ENCODE measurements around the gene XPR1. TPM values are rescaled to one million over a fixed set of nuclear protein-coding genes. Genes with fewer than 3 reads are reported as not detected.
A peak's percentile ranks its signal among the peaks of the same experiment; 100 is the strongest.
"Not testable (repeated sequence)": the region's sequence is repeated elsewhere in the genome, so short reads cannot be mapped to it uniquely, and the experiment has no call there.

XPR1 gene
- total RNA-seq, 1 experiment from 2014 or later = 29.8 TPM

DNA sequence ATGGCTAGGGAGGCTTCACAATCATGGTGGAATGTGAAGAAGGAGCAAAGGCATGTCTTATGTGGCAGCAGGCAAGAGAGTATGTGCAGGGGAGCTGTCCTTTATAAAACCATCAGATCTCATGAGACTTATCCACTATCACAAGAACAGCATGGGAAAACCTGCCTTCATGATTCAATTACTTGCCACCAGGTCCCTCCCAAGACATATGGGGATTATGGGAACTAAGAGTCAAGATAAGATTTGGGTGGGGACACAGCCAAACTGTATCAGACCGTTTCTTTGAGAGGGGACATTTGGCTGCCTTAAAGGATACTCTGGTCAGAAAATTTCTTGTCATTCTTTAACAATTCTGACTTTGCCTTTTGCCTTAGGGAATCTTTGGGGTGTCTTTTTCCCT is 3.2 kb upstream of the XPR1 start:
- Histone ChIP-seq H3K4me1 (peaks cover 4% of the 10 kb centered on the region; the same call in 1 of the 2 replicates), H3K4me3 (no peak overlapping the region), H3K27me3 (no peaks in the 10 kb centered on the region), H3K9me3 (replicated peaks) (no peaks in the 10 kb centered on the region), H3K27ac (no peak overlapping the region), H3K36me3 (no peaks in the 10 kb centered on the region)
- DNase-seq = no peak

DNA sequence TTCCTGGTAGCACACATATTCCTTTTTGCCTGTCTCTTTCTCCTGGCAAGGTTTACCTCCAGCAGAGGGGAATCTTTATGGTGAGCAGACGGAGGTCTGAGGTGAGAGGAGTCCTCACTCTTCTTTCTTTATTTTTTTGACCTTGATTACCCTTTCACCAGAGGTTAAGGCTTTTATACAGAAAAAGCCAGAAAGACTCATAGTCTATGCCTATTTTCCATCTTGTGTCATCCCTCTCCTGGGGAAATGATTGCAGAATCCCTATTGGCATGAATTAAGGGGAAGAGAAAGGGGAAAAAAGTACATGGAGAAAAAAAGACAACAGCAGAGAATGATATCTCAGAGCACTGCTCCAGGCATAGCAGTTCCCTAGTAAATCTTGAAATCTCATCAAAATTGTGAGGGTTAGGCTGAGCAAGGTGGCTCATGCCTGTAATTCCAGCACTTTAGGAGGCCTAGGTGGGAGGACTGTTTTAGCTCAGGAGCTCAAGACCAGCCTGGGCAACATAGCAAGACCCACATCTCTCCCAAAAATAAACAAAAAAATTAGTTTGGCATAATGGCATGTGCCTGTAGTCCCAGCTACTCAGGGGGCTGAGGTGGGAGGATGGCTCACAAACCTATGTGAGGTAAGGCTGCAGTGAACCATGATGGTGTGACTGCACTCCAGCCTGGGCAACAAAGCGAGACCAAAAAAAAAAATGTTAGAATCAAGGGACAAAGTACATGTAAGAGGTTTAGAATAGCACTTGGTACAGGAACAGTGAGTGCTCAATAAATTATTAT is 1.2 kb upstream of the XPR1 start:
- Histone ChIP-seq H3K4me1 (peaks cover 7% of the 10 kb centered on the region; the same call in 1 of the 2 replicates), H3K4me3 (no peak overlapping the region), H3K27ac (no peak overlapping the region), H3K27me3 (no peaks in the 10 kb centered on the region), H3K36me3 (no peaks in the 10 kb centered on the region), H3K9me3 (replicated peaks) (no peaks in the 10 kb centered on the region)
- DNase-seq = no peak

DNA sequence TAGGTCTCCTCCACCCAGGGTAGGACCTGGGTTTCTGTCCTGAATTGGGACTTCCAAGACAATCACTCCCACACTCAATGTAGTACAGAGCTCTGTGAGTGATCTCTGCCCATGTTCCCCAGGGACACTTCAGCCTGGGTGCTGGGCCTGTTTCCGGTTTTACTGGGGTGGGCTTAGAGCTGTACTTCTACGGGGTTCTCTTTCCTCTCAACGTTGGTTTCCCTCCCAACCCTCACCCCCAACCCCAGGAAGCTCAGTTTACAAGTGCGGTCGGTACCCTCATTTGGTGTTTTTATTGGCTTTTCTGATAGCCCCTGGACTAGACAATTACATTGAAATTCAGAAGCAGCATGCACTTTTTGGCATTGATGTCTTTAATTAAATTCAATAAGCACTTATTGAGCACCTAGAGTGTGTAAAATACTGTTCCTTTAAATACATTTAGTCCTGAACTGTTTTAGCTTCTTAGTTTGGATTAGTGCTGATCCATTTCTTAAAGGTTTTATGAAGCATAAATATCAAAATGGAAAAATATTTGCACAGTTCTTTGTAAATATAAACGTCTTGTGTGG is 542 bp upstream of the XPR1 start:
- peaks cover 7% of the 10 kb centered on the region; the same call in 1 of the 2 replicates for H3K4me1 ChIP-seq
- peak in 1 of 2 experiments; percentile 5 for DNase-seq
- H3K4me3 ChIP-seq = peak overlapping the region; percentile 94
- H3K9me3 ChIP-seq (replicated peaks) = no peaks in the 10 kb centered on the region
- no peaks in the 10 kb centered on the region for H3K36me3 ChIP-seq
- no peaks in the 10 kb centered on the region for H3K27me3 ChIP-seq
- no peak overlapping the region for H3K27ac ChIP-seq

GRCh38 chr1:180632326-180633056 is 669 bp downstream of the XPR1 start:
- DNase-seq = peak in 1 of 2 experiments; percentile 51
- no peaks in the 10 kb centered on the region for H3K27me3 ChIP-seq

GRCh38 chr1:180633057-180634056 is 1.5 kb downstream of the XPR1 start:
- Histone ChIP-seq H3K4me1 (peaks cover 7% of the 10 kb centered on the region; the same call in 1 of the 2 replicates), H3K4me3 (peak overlapping the region; percentile 94), H3K27ac (no peak overlapping the region), H3K27me3 (no peaks in the 10 kb centered on the region), H3K36me3 (no peaks in the 10 kb centered on the region), H3K9me3 (replicated peaks) (no peaks in the 10 kb centered on the region)
- peak in 1 of 2 experiments; percentile 3 for DNase-seq

More at GRCh38 chr1:180632326-180633056, 669 bp downstream of the XPR1 start:
- no peaks in the 10 kb centered on the region for H3K36me3 ChIP-seq
- peak overlapping the region; percentile 66 for H3K27ac ChIP-seq
- H3K4me3 ChIP-seq = peak overlapping the region; percentile 94
- peaks cover 7% of the 10 kb centered on the region; the same call in 1 of the 2 replicates for H3K4me1 ChIP-seq
- H3K9me3 ChIP-seq (replicated peaks) = no peaks in the 10 kb centered on the region

DNA sequence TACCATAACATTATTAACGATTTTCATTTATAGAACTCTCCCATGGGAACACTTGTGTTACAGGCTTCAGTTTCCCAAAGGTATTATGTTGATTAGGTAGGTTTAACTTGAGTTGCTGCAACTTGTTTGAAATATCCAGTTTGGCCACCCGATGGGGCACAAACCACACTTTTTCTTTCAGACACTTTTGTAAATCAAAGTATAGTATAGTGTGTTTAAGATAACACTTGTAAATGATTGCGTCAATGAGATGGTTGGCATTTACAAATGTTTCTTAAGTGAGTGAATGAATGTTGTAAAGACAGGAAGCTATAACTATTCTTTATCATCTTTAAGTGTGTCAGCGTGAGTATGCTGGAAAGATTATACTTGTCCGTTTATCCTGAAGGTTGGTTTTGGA is 4.3 kb downstream of the XPR1 start:
- Histone ChIP-seq H3K27ac (no peak overlapping the region), H3K4me3 (no peak overlapping the region), H3K9me3 (replicated peaks) (no peaks in the 10 kb centered on the region), H3K27me3 (no peaks in the 10 kb centered on the region), H3K36me3 (no peaks in the 10 kb centered on the region), H3K4me1 (peaks cover 7% of the 10 kb centered on the region; the same call in 1 of the 2 replicates)
- no peak for DNase-seq

GRCh38 chr1:180639871-180640270 is 8.0 kb downstream of the XPR1 start:
- Histone ChIP-seq H3K9me3 (replicated peaks) (no peaks in the 10 kb centered on the region), H3K4me1 (no peaks in the 10 kb centered on the region), H3K27me3 (no peaks in the 10 kb centered on the region), H3K36me3 (no peaks in the 10 kb centered on the region), H3K4me3 (no peak overlapping the region), H3K27ac (no peak overlapping the region)
- no peak for DNase-seq

- H3K4me3 ChIP-seq = no peak overlapping the region
- no peak overlapping the region for H3K27ac ChIP-seq
- no peaks in the 10 kb centered on the region for H3K4me1 ChIP-seq
- H3K27me3 ChIP-seq = no peaks in the 10 kb centered on the region
- no peaks in the 10 kb centered on the region for H3K36me3 ChIP-seq
- H3K9me3 ChIP-seq (replicated peaks) = no peaks in the 10 kb centered on the region
- DNase-seq = no peak
Measured at GRCh38 chr1:180640531-180640949, 8.7 kb downstream of the XPR1 start.

DNA sequence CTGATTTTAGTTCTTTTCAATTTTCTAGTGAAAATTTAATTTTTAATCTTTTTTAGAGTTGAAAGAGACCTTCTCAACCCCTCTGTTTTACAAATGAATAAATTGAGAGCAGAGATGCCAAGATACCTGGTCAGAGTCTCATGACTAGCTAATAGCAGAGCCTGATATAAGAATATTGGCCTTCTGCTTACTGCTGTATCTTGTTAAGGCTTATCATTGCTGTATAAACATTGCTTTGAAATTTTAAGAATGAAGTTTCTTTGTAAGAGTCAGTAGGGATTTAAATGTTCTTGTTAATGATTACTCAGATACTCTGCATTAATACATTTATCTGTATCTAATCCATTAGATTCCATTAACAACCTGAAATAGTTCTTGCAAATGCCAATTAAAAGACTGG is 9.8 kb downstream of the XPR1 start:
- no peaks in the 10 kb centered on the region for H3K27me3 ChIP-seq
- H3K4me3 ChIP-seq = no peak overlapping the region
- H3K36me3 ChIP-seq = no peaks in the 10 kb centered on the region
- H3K9me3 ChIP-seq (replicated peaks) = no peaks in the 10 kb centered on the region
- no peaks in the 10 kb centered on the region for H3K4me1 ChIP-seq
- H3K27ac ChIP-seq = no peak overlapping the region
- no peak for DNase-seq

GRCh38 chr1:180642781-180643180 is 11.0 kb downstream of the XPR1 start:
- no peak overlapping the region for H3K27ac ChIP-seq
- H3K27me3 ChIP-seq = no peaks in the 10 kb centered on the region
- DNase-seq = no peak
- H3K36me3 ChIP-seq = no peaks in the 10 kb centered on the region
- H3K9me3 ChIP-seq (replicated peaks) = no peaks in the 10 kb centered on the region
- H3K4me3 ChIP-seq = no peak overlapping the region
- no peaks in the 10 kb centered on the region for H3K4me1 ChIP-seq

- no peak overlapping the region for H3K4me3 ChIP-seq
- H3K27ac ChIP-seq = no peak overlapping the region
- H3K27me3 ChIP-seq = no peaks in the 10 kb centered on the region
- H3K36me3 ChIP-seq = no peaks in the 10 kb centered on the region
- DNase-seq = no peak
- H3K4me1 ChIP-seq = no peaks in the 10 kb centered on the region
- H3K9me3 ChIP-seq (replicated peaks) = no peaks in the 10 kb centered on the region
Measured at GRCh38 chr1:180643693-180644092, 11.9 kb downstream of the XPR1 start.

DNA sequence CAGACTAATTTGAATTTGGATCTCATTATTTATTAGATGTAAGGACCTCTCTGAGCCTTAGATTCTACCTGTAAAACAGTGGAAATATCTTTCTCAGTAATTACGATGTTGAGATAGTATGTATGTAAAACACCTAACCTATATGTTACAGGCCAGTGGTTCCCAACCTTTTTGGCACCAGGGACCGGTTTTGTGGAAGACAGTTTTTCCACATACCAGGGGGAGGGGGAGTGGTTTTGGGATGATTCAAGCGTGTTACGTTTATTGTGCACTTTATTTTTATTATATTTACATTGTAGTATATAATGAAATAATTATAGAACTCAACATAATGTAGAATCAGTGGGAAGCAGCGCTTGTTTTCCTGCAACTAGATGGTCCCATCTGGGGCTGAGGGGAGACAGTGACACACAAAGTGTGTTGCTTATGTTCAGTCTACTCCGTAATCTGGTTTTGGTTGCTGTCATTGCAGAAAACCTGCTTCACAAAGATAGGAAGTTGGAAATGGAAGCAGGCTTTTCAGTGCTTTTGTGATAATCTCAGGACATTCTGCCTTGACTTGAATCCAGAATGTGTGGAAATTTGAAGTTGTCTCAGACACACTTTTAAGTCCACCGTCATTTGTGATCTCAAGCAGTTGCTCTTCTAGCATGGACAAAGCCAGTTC is 12.8 kb downstream of the XPR1 start:
- Histone ChIP-seq H3K9me3 (replicated peaks) (no peaks in the 10 kb centered on the region), H3K27me3 (no peaks in the 10 kb centered on the region), H3K4me3 (no peak overlapping the region), H3K4me1 (no peaks in the 10 kb centered on the region), H3K36me3 (no peaks in the 10 kb centered on the region), H3K27ac (no peak overlapping the region)
- DNase-seq = no peak

DNA sequence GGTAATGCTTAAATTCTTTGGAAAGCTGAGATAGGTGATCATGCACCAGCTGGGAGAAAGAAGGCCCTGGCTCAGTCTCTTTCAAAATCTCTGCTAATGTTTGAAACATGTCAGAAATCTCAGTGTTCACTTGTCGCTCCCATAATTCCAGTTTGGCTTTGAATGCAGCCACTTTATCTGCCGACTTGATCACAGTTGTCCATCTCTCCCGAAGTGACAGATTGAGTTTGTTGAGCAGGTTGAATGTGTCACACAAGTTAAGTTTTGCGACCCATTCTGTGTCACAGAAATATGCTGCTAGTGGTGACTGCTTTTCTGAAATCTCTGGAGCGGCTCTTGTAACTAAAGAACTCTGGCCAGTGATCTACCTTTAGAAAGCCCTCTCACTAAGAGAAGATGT is 13.4 kb downstream of the XPR1 start:
- H3K27ac ChIP-seq, DNase-seq: not testable (repeated sequence)

GRCh38 chr1:180646093-180646492 is 14.3 kb downstream of the XPR1 start:
- H3K4me3 ChIP-seq = no peak overlapping the region
- H3K36me3 ChIP-seq = no peaks in the 10 kb centered on the region
- no peaks in the 10 kb centered on the region for H3K4me1 ChIP-seq
- H3K27me3 ChIP-seq = no peaks in the 10 kb centered on the region
- no peaks in the 10 kb centered on the region for H3K9me3 ChIP-seq (replicated peaks)
- H3K27ac ChIP-seq = no peak overlapping the region
- DNase-seq = no peak

More for the DNA sequence above, 13.4 kb downstream of the XPR1 start:
- H3K9me3 ChIP-seq (replicated peaks); H3K4me1 ChIP-seq; H3K4me3 ChIP-seq; H3K27me3 ChIP-seq; H3K36me3 ChIP-seq: not testable (repeated sequence)

Data from SJCRH30 (cell line).